ENCODE measurements around the gene BRPF3.

The BRPF3 gene

GRCh38 chr6:36200998-36201596 is 4.6 kb downstream of the BRPF3 start:
- DNase-seq = no peak

GRCh38 chr6:36201612-36202011 is 5.1 kb downstream of the BRPF3 start:
- DNase-seq = no peak

- no peak for DNase-seq
Observed at GRCh38 chr6:36202101-36202500, 5.6 kb downstream of the BRPF3 start.

- DNase-seq = no peak
Observed at GRCh38 chr6:36204068-36204753, 7.7 kb downstream of the BRPF3 start.

- no peak for DNase-seq
Observed at GRCh38 chr6:36207155-36207554, 10.6 kb downstream of the BRPF3 start.

- DNase-seq = no peak
Observed at GRCh38 chr6:36209606-36210005, 13.1 kb downstream of the BRPF3 start.

- no peak for DNase-seq
Observed at GRCh38 chr6:36210182-36210581, 13.6 kb downstream of the BRPF3 start.

- no peak for DNase-seq
Observed at GRCh38 chr6:36210886-36211595, 14.5 kb downstream of the BRPF3 start.

- DNase-seq = no peak
Observed at GRCh38 chr6:36216559-36216958, 20.0 kb downstream of the BRPF3 start.

- peak; percentile 32 for DNase-seq
Observed at GRCh38 chr6:36217188-36217587, 20.6 kb downstream of the BRPF3 start.

GRCh38 chr6:36217946-36218345 is 21.4 kb downstream of the BRPF3 start:
- DNase-seq = no peak

- peak; percentile 35 for DNase-seq
Observed at GRCh38 chr6:36218516-36218915, 22.0 kb downstream of the BRPF3 start.

- no peak for DNase-seq
Observed at GRCh38 chr6:36219081-36219480, 22.5 kb downstream of the BRPF3 start.

- DNase-seq = no peak
Observed at GRCh38 chr6:36220226-36220625, 23.7 kb downstream of the BRPF3 start.

- no peak for DNase-seq
Observed at GRCh38 chr6:36221674-36222073, 25.1 kb downstream of the BRPF3 start.

GRCh38 chr6:36222924-36223323 is 26.4 kb downstream of the BRPF3 start:
- DNase-seq = no peak

GRCh38 chr6:36223706-36224105 is 27.2 kb downstream of the BRPF3 start:
- DNase-seq = no peak

- no peak for DNase-seq
Observed at GRCh38 chr6:36224918-36225461, 28.4 kb downstream of the BRPF3 start.

- no peak for DNase-seq
Observed at GRCh38 chr6:36226438-36227047, 30.0 kb downstream of the BRPF3 start.

GRCh38 chr6:36227379-36228228 is 31.1 kb downstream of the BRPF3 start:
- DNase-seq = no peak

- no peak for DNase-seq
Observed at GRCh38 chr6:36229223-36229622, 32.7 kb downstream of the BRPF3 start.

GRCh38 chr6:36230371-36230770 is 33.8 kb downstream of the BRPF3 start:
- DNase-seq = no peak

GRCh38 chr6:36232172-36232571 is 35.6 kb downstream of the BRPF3 start:
- DNase-seq = no peak

All from islet precursor cell (in vitro differentiated cells).